ENCODE results near the gene MMRN2. TPM values are rescaled to one million over a fixed set of nuclear protein-coding genes. Genes with fewer than 3 reads are reported as not detected.
"Not testable (repeated sequence)": the region's sequence is repeated elsewhere in the genome, so short reads cannot be mapped to it uniquely, and the experiment has no call there.

The MMRN2 gene
- total RNA-seq, 1 experiment from 2014 or later = 8.3 TPM

- H3K36me3 ChIP-seq (ENCODE audit: control insufficient read depth in 1 of 2, insufficient read depth in 2 of 2, low read length in 2 of 2) = no peaks in the 10 kb centered on the region
- intact Hi-C loops (cut with micrococcal nuclease) = no loop called here
- ChIA-PET RAD21 (ENCODE audit: low non-redundant PET in 1 of 2, low total read pairs in 2 of 2, uncharacterized antibody in 2 of 2, unreplicated experiment in 2 of 2) (no interaction called here), CTCF (interaction anchor here (0.9 to 2.3 kb wide), 2 partner anchors 20 to 27 kb away, joined by 3 to 10 read pairs; partner anchors contain the start of gene ADIRF), POLR2A (no interaction called here)
- H3K27ac ChIP-seq (ENCODE audit: low read depth, low read length) = no peak overlapping the region
- no TSS peak for BruUV-seq (replicated peaks)
- H3K79me2 ChIP-seq (ENCODE audit: insufficient read depth, low read length) = no peaks in the 10 kb centered on the region
- no peaks in the 10 kb centered on the region for H4K20me1 ChIP-seq (ENCODE audit: insufficient read depth)
- DNase-seq (ENCODE audit: low read depth, low spot score) = no peak
- H3K4me2 ChIP-seq (ENCODE audit: low read length) = no peak overlapping the region
- no peak overlapping the region for H2AFZ ChIP-seq (ENCODE audit: low read depth, low read length, poor library complexity, severe bottlenecking)
- no peaks in the 10 kb centered on the region for H3K27me3 ChIP-seq (ENCODE audit: insufficient read depth, low read length)
- H3K9me3 ChIP-seq (ENCODE audit: control insufficient read depth in 1 of 2, insufficient read depth in 1 of 2, low read depth in 1 of 2, low read length in 2 of 2) = no peaks in the 10 kb centered on the region
- no peak overlapping the region for H3K9ac ChIP-seq (ENCODE audit: low read length)
- no peak for ATAC-seq
- H3K4me3 ChIP-seq (replicated peaks in 1 of 2; ENCODE audit: low read depth in 1 of 2, low read length in 2 of 2) = no peak overlapping the region
- no peak for TF ChIP-seq ELF1 (IDR thresholded peaks at IDR 0.05; ENCODE audit: borderline replicate concordance, low read depth)
- no peak for TF ChIP-seq POLR2A (IDR thresholded peaks at IDR 0.05; ENCODE audit: borderline replicate concordance, extremely low read depth, insufficient read depth, insufficient read length)
- TF ChIP-seq EZH2phosphoT487 (IDR thresholded peaks at IDR 0.05; ENCODE audit: borderline replicate concordance) = no peak
- no peak for TF ChIP-seq JUND (IDR thresholded peaks at IDR 0.05)
- TF ChIP-seq EZH2 (IDR thresholded peaks at IDR 0.05) = no peak
- no peak for TF ChIP-seq SIN3A (IDR thresholded peaks at IDR 0.05; ENCODE audit: low read depth)
- TF ChIP-seq MAX (IDR thresholded peaks at IDR 0.05) = no peak
- no peak for TF ChIP-seq ATF3 (IDR thresholded peaks at IDR 0.05)
- no peak for TF ChIP-seq REST (IDR thresholded peaks at IDR 0.05; ENCODE audit: low read depth)
- TF ChIP-seq CEBPB (IDR thresholded peaks at IDR 0.05; ENCODE audit: low read depth) = no peak
- TF ChIP-seq ZFX (IDR thresholded peaks at IDR 0.05) = no peak
- no peak for TF ChIP-seq ZNF274 (IDR thresholded peaks at IDR 0.05; ENCODE audit: low read depth, low read length)
- TF ChIP-seq YY1 (IDR thresholded peaks at IDR 0.05; ENCODE audit: extremely low read depth, insufficient replicate concordance, low read depth, low read length) = no peak
- no peaks in the 10 kb centered on the region for H3K9me2 ChIP-seq (ENCODE audit: insufficient read depth)
- peaks cover 0 to 24% of the 10 kb centered on the region in 2 experiments; a peak in 3 of 4 replicates for H3K4me1 ChIP-seq (ENCODE audit: control insufficient read depth in 1 of 2, insufficient read depth in 2 of 2, low read length in 2 of 2)
Observed at GRCh38 chr10:86940677-86941076, 16.7 kb downstream of the MMRN2 start.

GRCh38 chr10:86940076-86940475, 17.3 kb downstream of the MMRN2 start:
- intact Hi-C loops (cut with micrococcal nuclease); BruUV-seq (replicated peaks); ATAC-seq: not testable (repeated sequence)

More at GRCh38 chr10:86940076-86940475, 17.3 kb downstream of the MMRN2 start:
- H3K4me3 ChIP-seq (replicated peaks in 1 of 2; ENCODE audit: low read depth in 1 of 2, low read length in 2 of 2); H3K27ac ChIP-seq (ENCODE audit: low read depth, low read length); RAD21 ChIA-PET (ENCODE audit: low non-redundant PET in 1 of 2, low total read pairs in 2 of 2, uncharacterized antibody in 2 of 2, unreplicated experiment in 2 of 2); H3K27me3 ChIP-seq (ENCODE audit: insufficient read depth, low read length); H3K9me2 ChIP-seq (ENCODE audit: insufficient read depth); H3K9me3 ChIP-seq (ENCODE audit: control insufficient read depth in 1 of 2, insufficient read depth in 1 of 2, low read depth in 1 of 2, low read length in 2 of 2); POLR2A ChIA-PET; H3K79me2 ChIP-seq (ENCODE audit: insufficient read depth, low read length); H2AFZ ChIP-seq (ENCODE audit: low read depth, low read length, poor library complexity, severe bottlenecking); H3K9ac ChIP-seq (ENCODE audit: low read length); DNase-seq (ENCODE audit: low read depth, low spot score); H3K4me2 ChIP-seq (ENCODE audit: low read length); H4K20me1 ChIP-seq (ENCODE audit: insufficient read depth); H3K36me3 ChIP-seq (ENCODE audit: control insufficient read depth in 1 of 2, insufficient read depth in 2 of 2, low read length in 2 of 2): not testable (repeated sequence)
- peaks cover 0 to 18% of the 10 kb centered on the region in 2 experiments; a peak in 2 of 4 replicates for H3K4me1 ChIP-seq (ENCODE audit: control insufficient read depth in 1 of 2, insufficient read depth in 2 of 2, low read length in 2 of 2)
- CTCF ChIA-PET = interaction anchor here (0.6 to 2.3 kb wide), 3 partner anchors 21 to 28 kb away, joined by 3 to 10 read pairs (median 10); partner anchors contain the start of gene ADIRF
